GM12878 (cell line): ENCODE measurements around the gene TMPRSS7. TPM values are rescaled to one million over a fixed set of nuclear protein-coding genes. Genes with fewer than 3 reads are reported as not detected.

Experiments
- ATAC-seq: fragments of 200-7000 bp; cut with Tn5 transposase; 3 replicates; pipeline ENCODE4 v1.9.1; 2020; ENCODE audit warnings: mild to moderate bottlenecking, moderate library complexity
- BruUV-seq: library from RNA; stranded (reverse); fragments of 400-500 nt; replicated peaks from 2 replicates; lab custom pipeline; 2021; lab: Mats Ljungman, UMichigan
- CTCF ChIA-PET: fragments of 300-600 bp; sonication (Branson Sonifier 250); formaldehyde crosslinking; extraction: SDS; loops from one replicate; lab custom pipeline; 2021; ENCODE audit warnings: inconsistent platforms; lab: Yijun Ruan, JAX
- POLR2A ChIA-PET: fragments of 350-600 bp; formaldehyde crosslinking; extraction: SDS; loops from one replicate; lab custom pipeline; 2021; ENCODE audit warnings: inconsistent platforms; lab: Charles Lee
- RAD21 ChIA-PET: fragments of 300-600 bp; sonication (Branson Sonifier 250); formaldehyde crosslinking; loops from one replicate; lab custom pipeline; 2023; ENCODE audit warnings: antibody characterized with exemption; ENCODE audit not compliant: unreplicated experiment; lab: Charles Lee
- SMC1A ChIA-PET: fragments of 300-600 bp; sonication (Branson Sonifier 250); formaldehyde crosslinking; loops from one replicate; lab custom pipeline; 2023; ENCODE audit not compliant: unreplicated experiment, uncharacterized antibody; lab: Charles Lee
- DNase-seq: peaks from one replicate; pipeline ENCODE4 v3.0.0-alpha.2; 2011; ENCODE audit warnings: low read depth, low spot score
- FAIRE-seq: peaks from 3 replicates; lab custom pipeline; 2011; peaks lifted over from hg19 to GRCh38; lab: Jason Lieb, UNC
- H2AFZ ChIP-seq: 2 replicates; pipeline ENCODE4 v1.6.0; 2011; ENCODE audit warnings: low read depth, low read length, control low read depth; ENCODE audit not compliant: control insufficient read depth
- H3K27ac ChIP-seq: 2 replicates; pipeline ENCODE4 v1.5.1; 2011; ENCODE audit warnings: control low read depth; ENCODE audit not compliant: control insufficient read depth, insufficient read depth
- H3K27me3 ChIP-seq, 2 experiments: replicated peaks in 1 of 2; 2 replicates each; pipeline versions ENCODE4 v1.6.0 to v1.6.1; 2011; ENCODE audit warnings: low read length in 1 of 2; ENCODE audit not compliant: control insufficient read depth in 2 of 2, insufficient read depth in 2 of 2
- H3K36me3 ChIP-seq, 2 experiments: 2 replicates each; pipeline ENCODE4 v1.5.1; 2011; ENCODE audit warnings: low read length in 1 of 2; ENCODE audit not compliant: control insufficient read depth in 2 of 2, insufficient read depth in 2 of 2
- H3K4me1 ChIP-seq: 2 replicates; pipeline ENCODE4 v1.6.1; 2011; ENCODE audit warnings: mild to moderate bottlenecking, low read length, moderate library complexity, mixed read lengths; ENCODE audit not compliant: control insufficient read depth, insufficient read depth
- H3K4me2 ChIP-seq: 2 replicates; pipeline ENCODE4 v1.6.0; 2011; ENCODE audit warnings: control low read depth; ENCODE audit not compliant: control insufficient read depth, insufficient read depth
- H3K4me3 ChIP-seq: fragments of 200-600 bp; sonication (generic); 2 replicates; pipeline ENCODE4 v1.5.1; 2016
- H3K79me2 ChIP-seq: 2 replicates; pipeline ENCODE4 v1.6.0; 2011; ENCODE audit warnings: low read length; ENCODE audit not compliant: control insufficient read depth, insufficient read depth
- H3K9ac ChIP-seq: 2 replicates; pipeline ENCODE4 v1.8.0; 2011; ENCODE audit warnings: low read length, control low read depth, mixed read lengths; ENCODE audit not compliant: control insufficient read depth, insufficient read depth
- H3K9me3 ChIP-seq: replicated peaks from 3 replicates; pipeline ENCODE4 v1.5.1; 2011; ENCODE audit warnings: mild to moderate bottlenecking, low read length; ENCODE audit not compliant: control insufficient read depth, insufficient read depth
- H4K20me1 ChIP-seq: 2 replicates; pipeline ENCODE4 v1.6.0; 2011; ENCODE audit not compliant: control insufficient read depth, insufficient read depth
- KDM1A ChIP-seq: fragments of 200-600 bp; sonication (generic); IDR thresholded peaks from 2 replicates; pipeline ENCODE4 v1.6.1; 2016; ENCODE audit warnings: borderline replicate concordance
- RAD21 ChIP-seq: IDR thresholded peaks from 2 replicates; pipeline ENCODE4 v1.6.1; 2011; ENCODE audit warnings: mild to moderate bottlenecking, low read depth, low read length, moderate library complexity; ENCODE audit not compliant: insufficient read depth
- TCF3 ChIP-seq: IDR thresholded peaks from 2 replicates; pipeline ENCODE4 v1.6.1; 2012; ENCODE audit warnings: low read depth, mild to moderate bottlenecking, low read length, borderline replicate concordance; ENCODE audit not compliant: insufficient read depth
- WGBS: methylation state at CpG from one replicate; pipeline ENCODE4 v1.1.6; 2016; ENCODE audit warnings: low lambda C conversion rate; ENCODE audit not compliant: insufficient replicate concordance, insufficient coverage; ENCODE audit errors: missing lambda C conversion rate; 5-methylcytosine and 5-hydroxymethylcytosine counted together
- in situ Hi-C: fragments of 300-500 bp; cut with MboI; formaldehyde crosslinking; loops from 9 replicates; pipeline ENCODE4 v1.14.3; 2018; ENCODE audit warnings: mixed read lengths
- intact Hi-C: fragments of 100-400 bp; cut with micrococcal nuclease; formaldehyde crosslinking; loops from one replicate; pipeline ENCODE4 v1.14.2; 2022; ENCODE audit not compliant: unreplicated experiment
- polyA plus RNA-seq, 11 experiments: library from polyadenylated mRNA; depleted of rRNA in 4 of 11; unstranded in 6 of 11; stranded (reverse) in 5 of 11; fragments of >200 nt; fragmentation: Nextera tagmentation in 4 of 11; fragmentation: Illumina TruSeq in 1 of 11; extraction: Ambion mirVana in 4 of 11; extraction: Trizol in 1 of 11; gene quantifications; 1 replicate in 1 of 11; 2 replicates in 10 of 11; pipeline versions ENCODE4 v1.2.1 to v1.2.3, GENCODE V29; 2011 to 2016; ENCODE audit warnings: inconsistent platforms in 2 of 11, missing spikeins in 2 of 11, low read depth in 1 of 11
- total RNA-seq, 4 experiments: library from RNA; depleted of rRNA in 3 of 4; stranded (reverse); fragments of >200 nt in 3 of 4; fragmentation: Illumina TruSeq in 1 of 4; extraction: Trizol in 1 of 4; gene quantifications; 2 replicates each; pipeline versions ENCODE4 v1.2.1 to v1.2.3, GENCODE V29; 2013 to 2021
- TF ChIP-seq, protein P1 (sequence below): IDR thresholded peaks from 2 replicates; pipeline ENCODE4 v1.6.1; 2012; ENCODE audit warnings: low read depth, low read length, improper control_type of control experiment

The TMPRSS7 gene
- total and polyA plus RNA-seq, 10 of the 15 experiments (the other 5 are each of a cell fraction or from before 2014, with no cell fraction given), result 0.03 TPM; not detected in 9

DNA sequence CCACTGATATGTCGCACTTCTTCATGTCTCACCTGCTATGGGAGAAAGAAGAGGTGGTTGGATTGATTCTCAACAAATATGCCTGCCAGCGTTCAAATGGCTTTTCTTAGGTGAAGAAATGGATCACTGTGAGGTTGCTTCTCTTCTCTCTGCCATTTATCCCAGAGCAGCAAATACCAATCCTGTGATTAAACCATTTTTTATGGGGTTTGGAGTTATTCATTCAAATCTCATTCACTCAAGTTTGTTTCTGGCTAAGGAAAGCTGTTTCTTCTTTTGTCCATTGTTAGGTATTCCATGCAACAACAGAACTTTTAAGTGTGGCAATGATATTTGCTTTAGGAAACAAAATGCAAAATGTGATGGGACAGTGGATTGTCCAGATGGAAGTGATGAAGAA lies 39.5 kb downstream of the TMPRSS7 start:
- CTCF ChIA-PET, result no interaction called here
- Histone ChIP-seq H3K9ac (no peak overlapping the region), H3K4me2 (no peak overlapping the region)

DNA sequence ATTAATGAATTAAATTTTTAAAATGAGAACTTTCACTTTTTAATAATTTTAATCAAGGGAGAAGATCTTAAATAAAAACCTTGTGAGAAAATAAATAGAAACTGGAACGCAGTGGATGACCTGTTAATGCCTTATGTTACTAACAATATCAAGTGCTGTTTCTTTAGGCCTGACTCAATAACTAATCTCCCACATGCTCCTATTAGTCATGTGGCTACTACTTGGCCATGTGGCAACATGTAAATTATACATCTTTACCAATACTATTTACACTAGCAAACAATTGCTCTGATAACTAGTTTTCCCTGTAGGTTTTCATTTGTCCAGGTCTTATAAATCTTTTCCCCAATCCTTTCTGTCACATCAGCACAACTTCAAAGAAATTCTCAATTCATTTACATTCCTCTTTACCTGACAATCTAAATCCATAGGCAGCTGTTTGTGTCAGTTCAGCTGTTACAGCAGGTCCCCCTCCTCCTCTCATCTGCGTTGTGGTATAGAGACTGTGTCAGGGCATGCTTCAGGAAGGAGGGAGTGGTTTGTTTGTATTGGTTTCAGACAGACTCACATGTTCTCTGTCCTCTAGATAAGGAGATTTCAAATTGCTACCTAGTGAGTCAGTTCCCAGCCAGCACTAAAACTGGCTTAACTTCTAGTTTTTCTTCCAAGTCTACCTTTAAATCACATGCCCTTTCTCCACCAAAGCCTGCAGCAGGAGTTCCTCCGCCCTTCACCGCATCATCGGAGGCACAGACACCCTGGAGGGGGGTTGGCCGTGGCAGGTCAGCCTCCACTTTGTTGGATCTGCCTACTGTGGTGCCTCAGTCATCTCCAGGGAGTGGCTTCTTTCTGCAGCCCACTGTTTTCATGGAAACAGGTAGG lies 40.3 kb downstream of the TMPRSS7 start:
- H3K4me2 ChIP-seq, result no peak overlapping the region
- peaks cover 4% of the 10 kb centered on the region; the same call in 1 of the 2 replicates for H3K4me1 ChIP-seq
- no peak overlapping the region for H3K4me3 ChIP-seq
- ATAC-seq (peak; percentile 70), FAIRE-seq (no peak), DNase-seq (no peak)
- H3K79me2 ChIP-seq, result no peaks in the 10 kb centered on the region
- intact Hi-C loops (no loop called here), in situ Hi-C loops (no loop called here)
- RAD21 ChIA-PET, result no interaction called here
- BruUV-seq, result no TSS peak
- 61% methylated on average over 6 of the region's 6 CpGs for WGBS
- TF ChIP-seq TCF3 (no peak), KDM1A (no peak)
- TF ChIP-seq, protein P1, sequence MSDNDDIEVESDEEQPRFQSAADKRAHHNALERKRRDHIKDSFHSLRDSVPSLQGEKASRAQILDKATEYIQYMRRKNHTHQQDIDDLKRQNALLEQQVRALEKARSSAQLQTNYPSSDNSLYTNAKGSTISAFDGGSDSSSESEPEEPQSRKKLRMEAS, result no peak
- no peak overlapping the region for H3K9ac ChIP-seq
- CTCF ChIA-PET, result no interaction called here
- H3K27me3 ChIP-seq, result no peaks in the 10 kb centered on the region
- H3K36me3 ChIP-seq, result no peaks in the 10 kb centered on the region
- no peaks in the 10 kb centered on the region for H4K20me1 ChIP-seq
- SMC1A ChIA-PET, result no interaction called here
- no peak overlapping the region for H3K27ac ChIP-seq
- no peak overlapping the region for H2AFZ ChIP-seq
- H3K9me3 ChIP-seq, result no peaks in the 10 kb centered on the region
- POLR2A ChIA-PET, result no interaction called here

More for the DNA sequence above, 39.5 kb downstream of the TMPRSS7 start:
- DNase-seq, result no peak
- no TSS peak for BruUV-seq
- H3K9me3 ChIP-seq, result no peaks in the 10 kb centered on the region
- H4K20me1 ChIP-seq, result no peaks in the 10 kb centered on the region
- no peak overlapping the region for H3K4me3 ChIP-seq
- FAIRE-seq, result no peak
- POLR2A ChIA-PET, result no interaction called here
- ATAC-seq, result no peak
- SMC1A ChIA-PET, result no interaction called here
- RAD21 ChIA-PET, result no interaction called here
- in situ Hi-C loops (no loop called here), intact Hi-C loops (no loop called here)
- no peaks in the 10 kb centered on the region for H3K36me3 ChIP-seq
- peaks cover 4% of the 10 kb centered on the region; the same call in 1 of the 2 replicates for H3K4me1 ChIP-seq
- H3K27me3 ChIP-seq, result no peaks in the 10 kb centered on the region
- H2AFZ ChIP-seq, result no peak overlapping the region
- no peak overlapping the region for H3K27ac ChIP-seq
- TF ChIP-seq RAD21, result no peak
- WGBS, result 13% methylated on average over 2 of the region's 2 CpGs
- H3K79me2 ChIP-seq, result no peaks in the 10 kb centered on the region
